DMS153 treated with DMSO at 0.1 percent for 48 hours (cell line): ENCODE data around the gene QRFP.
A peak's percentile ranks its signal among the peaks of the same experiment; 100 is the strongest.

Experiments used
- DNase-seq: peaks from one replicate; lab custom pipeline; 2025; ENCODE audit not compliant: unreplicated experiment; lab: John Stamatoyannopoulos, UW

Gene QRFP

DNA sequence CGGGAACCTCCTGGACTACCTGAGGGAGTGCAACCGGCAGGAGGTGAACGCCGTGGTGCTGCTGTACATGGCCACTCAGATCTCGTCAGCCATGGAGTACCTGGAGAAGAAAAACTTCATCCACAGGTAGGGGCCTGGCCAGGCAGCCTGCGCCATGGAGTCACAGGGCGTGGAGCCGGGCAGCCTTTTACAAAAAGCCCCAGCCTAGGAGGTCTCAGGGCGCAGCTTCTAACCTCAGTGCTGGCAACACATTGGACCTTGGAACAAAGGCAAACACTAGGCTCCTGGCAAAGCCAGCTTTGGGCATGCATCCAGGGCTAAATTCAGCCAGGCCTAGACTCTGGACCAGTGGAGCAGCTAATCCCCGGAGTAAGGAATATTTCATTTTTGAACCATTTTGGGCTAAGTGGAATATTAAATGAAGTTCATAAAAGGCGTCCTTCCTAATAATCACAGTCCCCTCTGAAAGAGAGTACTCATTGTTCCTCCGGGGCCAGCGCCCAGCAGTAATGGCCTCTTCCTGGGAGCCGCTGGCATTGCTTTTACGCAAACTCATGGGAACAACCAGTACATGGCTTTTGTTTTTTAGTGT is 23.6 kb downstream of the QRFP start:
- no peak for DNase-seq

DNA sequence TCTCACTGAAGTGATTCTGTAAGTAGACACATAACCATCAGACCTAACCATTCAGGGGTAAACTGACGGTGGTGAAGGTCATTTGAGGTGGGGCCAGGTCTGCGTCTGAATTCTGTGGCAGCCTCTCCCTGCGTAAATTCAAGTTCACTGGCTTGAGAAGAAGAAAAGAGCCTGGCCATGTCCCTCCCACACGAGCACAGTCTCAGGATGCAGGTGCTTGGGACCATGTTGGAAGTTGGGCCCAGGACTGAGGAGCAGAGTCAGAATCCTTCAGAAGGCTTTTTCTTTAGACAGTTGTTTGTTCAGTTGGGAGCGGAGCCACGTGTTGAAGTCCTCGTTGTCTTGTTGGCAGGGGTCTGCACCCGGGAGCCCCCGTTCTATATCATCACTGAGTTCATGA is 24.1 kb downstream of the QRFP start:
- DNase-seq = no peak

DNA sequence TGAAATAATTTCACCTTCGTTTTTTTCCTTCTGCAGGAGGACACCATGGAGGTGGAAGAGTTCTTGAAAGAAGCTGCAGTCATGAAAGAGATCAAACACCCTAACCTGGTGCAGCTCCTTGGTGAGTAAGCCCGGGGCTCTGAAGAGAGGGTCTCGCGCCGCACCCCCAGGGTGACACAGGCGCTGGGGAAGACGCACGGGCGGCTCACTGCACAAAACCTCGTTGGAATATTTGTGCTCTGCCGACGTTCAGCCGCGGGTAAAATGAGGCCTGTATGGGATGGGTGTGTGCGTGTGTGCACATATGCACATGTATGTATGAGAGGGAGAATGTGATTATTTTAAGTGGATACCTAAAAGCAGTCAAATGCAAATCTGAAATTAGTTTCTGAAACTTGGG is 24.5 kb downstream of the QRFP start:
- DNase-seq = no peak

DNA sequence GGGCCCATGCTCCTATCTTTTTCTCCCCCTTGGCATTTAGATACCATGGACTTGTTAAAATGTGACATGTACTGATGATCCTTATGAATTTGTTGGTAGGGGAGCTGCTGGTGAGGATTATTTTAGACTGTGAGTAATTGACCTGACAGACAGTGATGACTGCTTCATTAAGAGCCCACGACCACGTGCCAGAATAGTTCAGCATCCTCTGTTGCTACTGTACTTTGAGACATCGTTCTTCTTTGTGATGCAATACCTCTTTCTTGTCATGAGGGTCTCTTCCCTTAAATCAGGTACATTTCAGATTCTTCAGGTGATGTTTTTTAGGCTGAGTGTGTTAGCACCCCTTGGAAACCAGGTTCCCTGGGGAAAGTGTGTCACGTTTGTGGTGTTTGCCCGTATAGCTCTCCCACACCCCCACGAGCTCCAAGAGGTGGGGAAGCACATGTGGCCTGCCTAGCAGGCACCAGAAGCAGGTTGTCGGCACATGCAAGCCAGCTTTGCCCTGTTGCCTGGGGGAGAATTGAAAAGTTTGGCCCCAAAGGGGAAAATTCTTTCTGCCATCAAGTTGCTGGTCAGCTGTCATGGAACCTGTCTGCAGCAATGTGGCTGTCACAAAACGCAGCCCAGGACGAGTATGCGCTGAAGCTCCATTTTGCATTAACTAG is 25.1 kb downstream of the QRFP start:
- no peak for DNase-seq

DNA sequence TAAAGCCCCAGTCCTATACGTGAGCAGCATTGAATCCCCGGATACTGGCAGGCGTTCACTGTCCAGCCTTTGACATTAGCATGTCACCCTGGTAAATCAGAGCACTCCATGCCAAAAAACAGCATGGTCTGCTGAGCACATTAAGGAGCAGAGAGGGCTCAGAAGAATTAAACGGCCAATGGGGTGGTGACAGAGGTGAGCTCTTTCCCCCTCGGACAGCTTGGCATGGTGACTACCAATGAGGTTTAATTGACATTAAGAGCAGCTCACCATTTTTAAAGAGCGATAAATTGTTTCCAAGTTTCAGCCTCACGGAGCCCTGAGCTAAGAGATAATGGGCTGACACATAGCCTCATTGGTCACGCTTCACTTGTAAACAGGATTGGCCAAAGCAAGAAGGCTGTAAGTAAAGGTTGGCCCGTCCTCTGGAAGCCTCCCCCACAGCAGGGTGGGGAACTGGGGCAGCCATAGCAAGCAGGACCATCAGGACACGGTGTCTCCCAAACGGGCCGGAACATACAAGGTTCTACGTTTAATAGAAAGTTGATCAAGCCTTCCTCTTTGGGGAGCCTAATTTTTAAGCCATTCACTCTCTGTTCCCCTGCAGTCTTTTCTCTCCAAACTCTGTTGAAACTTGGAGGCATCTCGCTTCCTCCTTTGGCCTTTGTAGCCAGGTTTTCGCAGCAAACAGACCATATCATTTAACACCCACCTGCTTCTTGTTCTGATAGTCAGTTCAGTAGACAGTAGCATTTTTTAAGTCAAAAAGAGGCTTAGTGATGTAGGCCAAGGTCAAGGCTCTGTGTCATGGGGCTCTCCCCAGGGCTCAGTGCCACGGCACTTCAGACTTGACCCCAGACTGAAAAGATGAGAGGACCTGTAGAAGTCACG is 25.9 kb downstream of the QRFP start:
- DNase-seq = no peak

DNA sequence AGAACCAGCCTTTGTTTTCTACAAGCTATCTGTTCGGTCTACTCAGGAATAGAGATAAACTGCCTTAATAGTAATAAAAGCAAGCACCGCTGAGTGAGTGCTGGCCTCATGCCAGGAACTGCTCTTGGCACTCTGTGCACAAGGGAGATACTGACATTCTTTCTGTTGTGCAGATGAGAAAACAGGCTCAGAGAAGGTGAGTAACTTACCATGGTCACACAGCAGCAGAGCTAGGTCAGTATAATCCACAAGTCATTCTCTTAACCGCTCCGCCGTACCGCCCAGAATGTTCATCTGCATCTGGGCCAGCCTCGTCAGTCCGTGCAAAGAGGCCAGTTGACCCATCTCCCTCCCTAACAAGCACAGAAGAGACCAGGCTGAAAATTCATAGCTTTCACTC is 27.4 kb downstream of the QRFP start:
- DNase-seq = peak; percentile 2

DNA sequence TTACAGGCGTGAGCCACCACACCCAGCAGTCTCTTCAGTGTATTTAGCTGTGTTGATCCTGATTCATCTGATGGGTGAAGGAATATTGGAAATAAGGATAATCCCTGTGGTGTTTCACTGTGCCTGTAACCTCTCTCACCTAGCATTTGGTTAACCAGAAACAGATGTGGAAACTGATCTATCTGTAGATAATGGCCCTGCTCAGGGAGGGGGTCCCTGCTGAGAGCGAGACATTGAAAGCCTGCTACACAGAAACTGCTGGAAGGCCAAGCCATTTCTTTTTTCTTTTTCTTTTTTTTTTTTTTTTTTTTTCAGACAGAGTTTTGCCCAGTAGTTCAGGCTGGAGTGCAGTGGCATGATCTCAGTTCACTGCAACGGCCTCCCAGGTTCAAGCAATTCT is 28.4 kb downstream of the QRFP start:
- DNase-seq = no peak

DNA sequence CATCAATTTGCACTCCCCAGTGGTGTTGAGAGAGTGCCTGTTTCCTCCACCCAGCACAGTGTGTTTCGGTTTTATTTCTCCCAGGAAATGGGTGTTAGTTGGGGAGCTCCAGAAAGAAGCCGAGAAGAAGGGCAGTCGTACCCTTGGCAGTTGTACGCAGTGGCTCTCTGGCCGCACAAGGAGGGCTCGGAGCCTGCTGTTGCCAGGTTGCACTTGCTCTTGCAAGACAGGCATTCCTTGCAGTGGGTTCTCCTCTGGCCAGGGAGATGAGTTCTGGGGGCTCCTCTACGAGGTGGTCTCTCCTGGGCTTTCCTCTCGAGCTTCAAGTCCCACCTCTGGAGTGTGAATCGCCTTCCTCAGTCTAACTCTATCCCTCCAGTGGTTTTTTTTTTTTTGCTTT is 29.1 kb downstream of the QRFP start:
- no peak for DNase-seq

DNA sequence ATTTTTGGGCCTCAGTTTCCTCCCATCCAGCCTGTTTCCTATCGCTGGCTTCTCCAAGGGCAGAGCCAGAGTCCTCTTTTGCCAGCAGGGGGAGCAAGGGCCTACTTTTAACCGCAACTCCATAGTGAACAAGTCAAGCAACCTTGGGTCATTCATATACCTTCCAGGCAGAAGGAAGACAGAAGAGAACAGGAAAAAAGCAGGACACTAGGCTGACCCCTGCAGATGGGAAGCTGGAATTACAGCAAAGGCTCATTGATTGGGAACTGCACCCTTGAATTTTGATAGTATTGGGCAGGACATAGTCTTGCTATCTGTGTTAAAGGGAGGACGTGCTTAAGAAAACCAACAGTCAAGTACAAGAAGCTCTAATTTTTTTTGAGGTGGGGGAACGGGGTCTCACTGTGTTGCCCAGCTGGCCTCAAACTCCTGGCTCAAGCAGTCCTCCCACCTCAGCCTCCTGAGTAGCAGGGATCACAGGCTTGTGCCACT is 30.1 kb downstream of the QRFP start:
- peak; percentile 70 for DNase-seq

DNA sequence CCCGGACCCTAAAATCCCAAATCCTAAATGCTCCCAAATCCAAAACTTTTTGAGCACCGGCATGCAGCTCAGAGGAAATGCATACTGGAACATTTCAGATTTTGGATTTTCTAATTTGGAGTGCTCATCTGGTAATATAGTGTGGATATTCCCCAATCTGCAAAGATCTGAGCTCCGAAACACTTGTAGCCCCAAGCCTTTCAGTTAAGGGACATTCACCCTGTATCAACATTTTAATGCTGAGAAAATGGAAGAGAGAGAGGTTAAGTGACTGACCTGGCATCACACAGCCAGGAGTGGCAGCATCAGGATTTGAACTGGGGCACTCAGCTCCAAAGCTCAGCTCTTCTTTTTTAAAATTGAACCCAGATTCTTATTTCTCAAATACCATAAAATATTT is 30.7 kb downstream of the QRFP start:
- no peak for DNase-seq

DNA sequence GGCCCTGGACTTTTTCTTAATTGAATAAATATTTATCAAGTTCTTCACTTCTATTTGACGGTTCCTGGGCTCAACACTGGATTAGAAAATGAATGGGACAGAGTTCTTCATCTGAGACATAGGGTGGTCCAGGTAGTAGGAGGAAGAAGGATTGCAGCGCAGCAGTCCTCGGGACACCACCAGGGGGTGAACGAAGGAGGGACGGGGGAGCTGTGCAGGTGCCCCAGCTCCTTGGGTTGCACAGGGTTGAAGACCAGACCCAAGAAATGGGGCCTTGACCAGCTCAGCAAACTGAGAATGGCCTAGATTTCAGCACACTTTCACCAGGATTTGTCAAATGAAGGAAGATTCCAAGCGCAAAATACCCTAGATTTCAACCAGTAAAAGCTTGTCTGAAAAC is 32.1 kb downstream of the QRFP start:
- no peak for DNase-seq

DNA sequence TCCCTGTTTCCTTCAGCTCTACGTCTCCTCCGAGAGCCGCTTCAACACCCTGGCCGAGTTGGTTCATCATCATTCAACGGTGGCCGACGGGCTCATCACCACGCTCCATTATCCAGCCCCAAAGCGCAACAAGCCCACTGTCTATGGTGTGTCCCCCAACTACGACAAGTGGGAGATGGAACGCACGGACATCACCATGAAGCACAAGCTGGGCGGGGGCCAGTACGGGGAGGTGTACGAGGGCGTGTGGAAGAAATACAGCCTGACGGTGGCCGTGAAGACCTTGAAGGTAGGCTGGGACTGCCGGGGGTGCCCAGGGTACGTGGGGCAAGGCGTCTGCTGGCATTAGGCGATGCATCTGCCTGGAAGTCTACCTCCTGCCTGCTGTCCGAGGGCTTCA is 33.9 kb downstream of the QRFP start:
- no peak for DNase-seq

DNA sequence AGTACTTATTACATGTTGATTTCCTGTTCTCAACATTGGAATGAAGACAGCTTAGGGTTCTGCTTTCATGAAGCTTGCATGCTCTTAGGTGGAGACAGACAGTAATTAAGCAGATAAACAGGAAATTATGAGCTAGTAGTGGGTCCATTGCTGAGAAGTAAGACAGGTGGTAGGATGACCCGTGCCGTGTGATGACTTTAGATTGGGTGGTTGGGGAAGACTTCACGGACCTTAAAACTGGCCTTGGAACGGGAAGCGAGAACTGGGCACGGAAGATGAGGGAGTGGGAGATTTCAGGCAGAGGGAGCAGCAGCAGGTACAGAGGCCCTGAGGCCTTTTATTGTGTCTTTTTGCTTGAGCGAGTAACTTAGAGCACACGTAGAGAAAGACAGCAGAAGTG is 34.4 kb downstream of the QRFP start:
- DNase-seq = no peak

DNA sequence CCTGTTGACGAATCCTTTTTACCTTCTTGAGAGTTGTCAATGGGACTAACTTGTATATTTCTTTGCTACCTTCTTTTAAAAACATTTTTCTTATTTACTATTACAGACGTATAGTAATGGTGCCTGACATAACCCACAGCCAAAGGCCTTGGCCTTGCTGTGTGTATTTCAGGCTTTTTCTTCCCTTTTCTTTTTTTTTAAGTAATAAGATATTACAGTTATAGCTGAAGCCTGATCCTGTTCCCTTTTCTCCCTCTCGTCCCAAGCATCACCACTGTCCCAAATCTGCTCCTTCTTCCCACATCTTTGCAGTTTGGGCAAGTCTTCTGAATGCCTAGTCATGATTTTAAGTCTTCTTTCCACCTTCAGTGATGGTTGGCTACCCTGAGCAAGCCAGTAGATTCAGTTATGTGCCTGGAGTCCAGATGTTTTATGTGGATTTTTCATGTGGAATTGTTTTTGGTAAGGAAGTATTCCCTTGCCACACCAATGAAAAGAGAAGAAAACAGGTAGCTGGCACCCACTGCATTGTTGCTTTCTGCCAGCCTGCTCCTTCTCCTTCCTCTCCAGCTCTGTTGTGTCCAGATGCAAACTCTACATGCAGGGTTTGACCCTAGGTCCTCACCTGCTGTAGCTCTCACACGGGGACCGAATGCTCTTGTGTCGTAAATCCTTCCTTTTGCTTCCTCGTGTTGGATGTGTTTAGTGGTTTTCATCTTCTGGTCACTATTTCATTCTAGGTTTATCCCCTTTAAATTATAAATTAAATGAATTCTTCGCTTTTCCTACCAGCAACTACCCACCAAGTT is 35.0 kb downstream of the QRFP start:
- DNase-seq = no peak

DNA sequence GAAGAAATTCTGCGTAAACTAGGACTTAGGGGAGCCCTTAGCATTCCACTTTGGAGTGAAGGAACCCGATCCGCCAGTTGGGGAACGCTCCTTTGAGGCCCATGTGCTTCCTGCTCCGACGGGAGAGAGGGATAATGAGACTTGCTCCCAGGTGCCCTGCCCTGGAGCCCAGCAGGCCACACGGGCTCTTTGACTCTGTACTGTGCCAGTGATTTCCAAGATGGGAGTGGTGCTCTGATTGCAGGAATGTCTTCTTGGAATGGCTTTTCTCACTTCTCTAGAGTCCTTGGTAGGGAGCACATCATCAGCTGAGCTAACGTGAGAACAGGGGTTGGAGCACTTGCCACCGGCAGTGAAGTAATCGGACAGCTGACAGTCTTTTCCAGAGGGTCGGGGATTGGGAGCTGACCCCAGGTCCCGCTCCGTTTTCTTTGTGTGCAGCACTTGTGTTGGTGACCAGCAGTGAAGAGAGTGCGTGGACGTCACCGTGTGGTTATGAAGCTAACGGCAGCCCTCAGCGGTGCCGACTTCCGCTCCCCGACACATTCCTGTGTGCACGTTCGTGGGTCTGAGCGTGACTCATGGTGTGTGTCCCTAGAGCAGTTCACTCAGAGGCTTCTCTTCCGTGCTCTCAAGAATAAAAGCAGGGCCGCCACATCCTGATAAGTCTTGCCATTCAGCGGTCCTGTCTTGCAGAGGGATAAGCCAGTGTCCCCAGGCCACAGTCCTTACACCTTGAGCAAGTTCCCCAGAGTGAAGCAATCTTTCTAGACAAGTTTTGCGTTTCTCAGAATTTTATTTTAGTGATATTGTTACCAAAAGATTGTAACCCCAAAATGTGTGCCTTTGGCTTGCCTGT is 35.9 kb downstream of the QRFP start:
- DNase-seq = no peak

DNA sequence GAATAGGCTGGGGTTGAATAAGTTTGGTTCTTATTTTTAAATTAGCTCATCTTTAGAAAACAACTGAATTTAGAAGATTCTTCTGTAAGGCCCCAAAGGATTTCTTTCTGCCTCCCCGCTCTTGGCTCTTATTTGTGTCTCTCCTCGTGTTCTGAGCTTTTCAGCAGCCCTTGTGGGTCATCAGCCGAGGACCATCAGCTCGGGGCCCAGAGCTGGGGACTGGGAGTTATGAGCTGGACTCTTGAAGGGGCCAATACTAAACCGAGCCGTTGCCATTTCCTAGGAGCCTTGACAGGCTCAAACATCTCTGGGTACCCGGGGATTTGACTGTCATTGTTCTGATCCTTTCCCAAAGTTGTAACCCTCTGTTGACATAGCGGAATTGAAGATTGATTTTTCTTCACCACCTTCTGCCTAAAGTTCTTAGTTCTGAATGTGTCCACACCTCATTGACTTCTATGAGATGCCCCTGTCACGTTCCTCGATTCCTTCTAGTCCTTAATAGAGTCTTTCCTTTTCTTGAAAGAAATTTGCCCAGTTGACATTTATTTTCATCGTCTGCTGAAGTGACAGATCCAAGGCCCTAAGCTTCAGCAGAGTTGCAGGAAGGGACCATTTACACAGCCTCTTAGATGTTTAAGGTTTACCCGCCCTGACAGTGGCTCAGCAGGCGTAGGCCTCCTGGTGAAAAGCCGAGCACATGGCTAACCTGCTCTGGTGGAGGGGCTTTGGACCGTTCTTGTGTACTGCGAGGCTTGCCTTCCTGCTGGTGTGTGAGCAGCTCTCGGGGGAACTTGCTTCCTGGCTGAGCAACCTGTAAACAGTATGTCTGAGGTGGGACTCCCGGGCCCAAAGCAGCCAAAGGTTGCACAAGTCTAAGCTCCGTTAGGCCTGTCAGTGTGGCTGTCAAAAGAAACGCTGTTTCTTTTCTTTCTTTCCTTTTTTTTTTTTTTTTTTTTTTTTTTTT is 37.6 kb downstream of the QRFP start:
- DNase-seq = no peak

DNA sequence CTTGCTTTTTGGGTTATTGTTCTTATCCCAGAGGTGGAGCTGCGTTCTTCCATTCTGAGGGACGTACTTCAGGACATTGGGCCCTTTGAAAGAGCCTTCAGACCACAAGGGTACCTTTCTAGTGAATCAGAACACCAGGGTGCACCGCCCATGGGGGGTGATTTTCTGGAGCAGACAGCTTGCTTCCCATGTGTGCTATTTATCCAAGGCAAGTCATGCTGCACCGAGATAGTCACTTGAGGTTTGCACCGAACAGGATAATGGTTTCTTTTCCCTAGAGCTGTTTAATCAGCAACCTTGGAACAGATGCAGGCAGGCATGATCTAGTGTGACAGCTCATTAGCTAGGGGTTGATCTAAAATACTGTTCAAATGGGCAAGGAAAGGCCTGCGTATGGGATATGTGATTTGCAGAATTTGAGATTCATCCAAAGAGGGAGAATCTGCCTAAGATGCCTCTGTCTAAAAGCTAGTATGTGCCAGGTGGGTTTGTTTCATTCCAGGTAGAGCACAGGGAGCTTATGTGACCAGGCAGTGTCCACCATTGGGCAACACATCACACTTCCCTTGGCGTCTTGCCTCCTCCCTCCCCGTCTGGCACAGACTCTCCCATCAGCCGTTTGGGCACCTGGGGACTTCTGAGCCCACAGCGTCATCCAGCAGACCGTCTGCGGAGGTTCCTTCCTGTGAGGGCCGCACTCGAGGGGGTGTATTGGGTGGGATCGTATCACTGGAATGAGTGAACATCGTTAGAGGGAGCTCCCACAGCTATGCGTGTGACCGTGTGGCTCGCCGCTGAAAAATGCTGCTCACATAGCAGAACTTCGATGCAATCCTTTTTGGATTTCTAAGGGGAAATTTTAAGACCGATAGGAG is 38.5 kb downstream of the QRFP start:
- no peak for DNase-seq

DNA sequence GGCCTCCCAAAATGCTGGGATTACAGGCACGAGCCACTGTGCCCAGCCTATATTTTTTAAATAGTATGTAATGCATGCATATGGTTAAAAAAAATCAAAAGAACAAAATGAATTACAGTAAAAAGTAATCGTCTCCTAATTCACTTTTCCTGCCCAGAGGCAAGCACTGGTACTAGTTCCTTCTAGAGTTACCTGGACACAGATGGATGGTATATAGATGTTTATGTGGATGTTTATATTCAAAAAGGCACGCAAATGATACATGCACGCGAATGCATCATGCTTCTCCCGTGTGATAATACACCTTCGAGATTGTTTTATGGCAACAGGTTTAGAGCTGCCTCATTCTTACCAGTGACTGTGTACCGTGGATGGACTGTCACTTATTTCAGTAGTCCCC is 40.1 kb downstream of the QRFP start:
- no peak for DNase-seq
